Activated CD4-positive, alpha-beta T cell treated with anti-CD3 and anti-CD28 coated beads, Interleukin-2, amount 50 U/mL, for 24 hours (primary cell): ENCODE results near the gene ASCL2.

ENCODE experiments used
- DNase-seq, 2 donors: peaks; one replicate each; pipeline ENCODE4 v3.0.0-alpha.2; 2020; ENCODE audit warnings: low read depth in 1 of 2, low spot score in 1 of 2

ASCL2 gene, protein sequence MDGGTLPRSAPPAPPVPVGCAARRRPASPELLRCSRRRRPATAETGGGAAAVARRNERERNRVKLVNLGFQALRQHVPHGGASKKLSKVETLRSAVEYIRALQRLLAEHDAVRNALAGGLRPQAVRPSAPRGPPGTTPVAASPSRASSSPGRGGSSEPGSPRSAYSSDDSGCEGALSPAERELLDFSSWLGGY

GRCh38 chr11:2270322-2271076 lies at the start of gene ASCL2:
ASCL2 (minus strand) TSS chr11:2270588; CDS start chr11:2270332, 256 bp downstream.
- DNase-seq, result no peak

DNA sequence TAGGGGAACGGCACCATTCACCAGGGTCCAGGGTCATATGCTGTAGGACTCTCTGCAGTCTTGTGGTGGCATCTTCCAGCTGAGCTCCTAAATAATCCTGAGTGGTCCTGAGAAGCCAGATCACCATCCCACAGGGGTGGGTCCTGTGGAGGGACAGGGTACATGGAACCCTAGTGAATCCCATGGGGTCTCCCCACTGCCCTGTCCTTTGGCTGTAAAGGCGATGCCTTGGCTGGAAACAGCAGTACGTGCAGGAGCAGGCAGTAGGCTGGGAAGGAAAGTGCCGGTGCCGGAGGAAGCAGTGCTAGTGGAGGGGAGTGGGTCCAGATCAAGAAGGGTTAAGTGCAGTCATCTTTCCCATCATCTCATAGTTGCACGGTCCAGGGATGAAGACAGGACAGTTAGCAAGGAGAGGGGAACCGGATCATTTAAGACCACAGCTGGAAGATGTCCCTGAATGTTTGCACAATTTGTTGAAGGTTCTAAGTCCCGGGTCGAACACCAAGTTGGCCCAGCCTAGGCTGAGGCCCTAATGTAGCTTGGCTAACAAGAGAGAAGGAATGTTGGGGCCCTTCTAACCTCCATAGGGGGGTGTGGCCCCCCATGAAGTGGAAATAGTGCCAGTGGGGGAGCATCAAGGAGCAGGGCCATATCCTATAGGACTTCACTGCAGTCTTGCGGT lies 49.5 kb upstream of the ASCL2 start:
- no peak for DNase-seq

DNA sequence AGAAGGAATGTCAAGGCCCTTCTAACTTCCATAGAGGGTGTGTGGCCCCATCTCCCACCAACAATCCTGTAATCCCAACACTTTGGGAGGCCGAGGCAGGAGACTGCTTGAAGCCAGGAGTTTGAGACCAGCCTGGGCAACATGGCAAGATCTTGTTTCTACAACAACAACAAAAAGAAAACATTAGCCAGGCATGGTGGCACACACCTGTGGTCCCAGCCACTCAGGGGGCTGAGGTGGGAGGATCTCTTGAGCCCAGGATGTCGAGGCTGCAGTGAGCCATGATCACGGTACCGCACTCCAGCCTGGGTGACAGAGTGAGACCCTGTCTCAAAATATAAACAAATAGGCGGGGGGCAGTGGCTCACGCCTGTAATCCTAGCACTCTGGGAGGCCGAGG lies 48.3 kb upstream of the ASCL2 start:
- DNase-seq, result no peak

GRCh38 chr11:2318123-2318522 lies 47.7 kb upstream of the ASCL2 start:
- no peak for DNase-seq

DNA sequence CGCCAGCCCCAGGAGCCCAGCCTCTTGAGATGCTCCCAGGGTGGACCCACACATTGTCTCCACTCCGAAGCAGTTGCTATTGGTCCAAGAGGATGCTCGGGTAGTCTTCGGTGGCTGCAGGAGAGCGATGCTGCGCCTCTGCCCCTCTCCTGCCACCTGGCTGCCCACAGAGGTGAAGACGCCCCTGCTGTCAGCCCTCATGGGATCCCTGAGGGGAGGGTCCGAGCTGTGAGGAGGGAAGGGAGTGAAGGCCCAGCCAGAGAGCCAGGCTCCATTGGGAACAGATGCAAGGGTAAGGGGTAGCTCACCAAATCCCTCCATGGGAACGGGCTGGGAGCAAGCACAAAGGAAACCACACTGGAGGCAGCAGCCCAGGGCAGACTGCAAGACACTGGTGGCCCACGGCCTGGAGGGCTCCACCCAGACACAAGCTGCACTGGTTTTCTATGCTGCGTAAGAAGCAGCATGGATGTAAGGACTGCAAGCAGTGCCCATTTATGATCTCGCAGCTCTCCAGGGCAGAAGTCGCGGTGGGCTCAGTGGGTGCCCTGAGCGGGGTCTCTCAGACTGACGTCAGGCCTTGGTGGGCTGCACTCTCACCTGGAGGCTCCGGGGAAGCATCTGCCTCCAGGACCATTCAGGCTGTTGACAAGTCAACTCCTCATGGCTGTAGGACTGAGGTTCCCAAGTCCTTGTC lies 47.1 kb upstream of the ASCL2 start:
- DNase-seq, result no peak

DNA sequence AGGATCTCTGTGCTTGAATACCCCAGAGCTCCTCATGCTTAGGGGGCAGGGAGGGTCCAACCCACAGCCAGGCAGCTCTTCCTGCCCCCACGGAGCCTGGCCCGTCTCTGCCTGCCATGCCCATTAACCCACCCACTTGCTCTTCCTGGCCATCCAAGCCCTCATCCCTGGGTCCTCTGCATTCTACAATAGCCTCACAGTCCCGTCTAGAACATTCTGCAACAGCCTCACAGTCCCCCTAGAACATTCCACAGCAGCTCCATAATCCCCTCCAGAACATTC lies 46.5 kb upstream of the ASCL2 start:
- DNase-seq, result no peak

- DNase-seq, result no peak
Observed at GRCh38 chr11:2316169-2316962, 46.0 kb upstream of the ASCL2 start.

DNA sequence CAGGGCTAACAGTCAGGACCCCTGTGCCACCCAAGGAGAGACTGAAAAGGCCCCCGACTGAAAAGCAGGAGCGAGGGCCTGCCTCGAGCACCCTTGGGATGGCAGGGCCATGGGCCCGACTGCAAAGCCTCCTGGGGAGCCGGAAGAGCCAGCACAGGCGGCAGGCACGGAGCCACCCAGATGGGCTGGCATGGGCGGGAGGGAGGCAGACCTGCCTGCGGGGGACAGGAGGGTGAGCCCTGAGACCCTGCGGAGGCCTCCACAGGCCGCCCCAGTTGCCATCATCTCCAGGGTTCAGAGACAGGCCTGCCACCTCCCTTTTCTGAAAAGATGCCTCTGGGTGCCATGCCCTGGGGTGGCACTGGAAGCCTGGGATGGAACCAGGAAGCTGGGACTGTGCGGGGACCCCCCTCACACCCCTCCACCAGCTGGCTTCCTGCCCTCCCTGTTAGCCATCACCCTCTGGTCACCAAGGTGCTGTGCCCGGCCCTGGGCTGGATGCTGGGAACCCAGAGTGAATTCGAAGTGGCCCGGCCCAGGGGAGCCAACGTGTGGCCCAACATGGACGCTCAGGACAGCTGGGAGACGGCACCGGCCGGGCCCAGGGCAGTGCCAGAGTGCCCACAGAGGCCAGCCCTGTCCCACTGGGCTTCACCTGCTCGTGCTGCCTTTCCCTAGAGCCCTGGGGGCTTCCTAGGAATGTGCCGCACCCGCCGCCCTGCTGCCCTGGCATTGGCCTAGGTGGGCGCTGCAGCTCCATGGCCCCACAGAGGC lies 45.2 kb upstream of the ASCL2 start:
- DNase-seq, result no peak

GRCh38 chr11:2314525-2315394 lies 44.4 kb upstream of the ASCL2 start:
- DNase-seq, result no peak

GRCh38 chr11:2314136-2314524 lies 43.7 kb upstream of the ASCL2 start:
- DNase-seq, result no peak

DNA sequence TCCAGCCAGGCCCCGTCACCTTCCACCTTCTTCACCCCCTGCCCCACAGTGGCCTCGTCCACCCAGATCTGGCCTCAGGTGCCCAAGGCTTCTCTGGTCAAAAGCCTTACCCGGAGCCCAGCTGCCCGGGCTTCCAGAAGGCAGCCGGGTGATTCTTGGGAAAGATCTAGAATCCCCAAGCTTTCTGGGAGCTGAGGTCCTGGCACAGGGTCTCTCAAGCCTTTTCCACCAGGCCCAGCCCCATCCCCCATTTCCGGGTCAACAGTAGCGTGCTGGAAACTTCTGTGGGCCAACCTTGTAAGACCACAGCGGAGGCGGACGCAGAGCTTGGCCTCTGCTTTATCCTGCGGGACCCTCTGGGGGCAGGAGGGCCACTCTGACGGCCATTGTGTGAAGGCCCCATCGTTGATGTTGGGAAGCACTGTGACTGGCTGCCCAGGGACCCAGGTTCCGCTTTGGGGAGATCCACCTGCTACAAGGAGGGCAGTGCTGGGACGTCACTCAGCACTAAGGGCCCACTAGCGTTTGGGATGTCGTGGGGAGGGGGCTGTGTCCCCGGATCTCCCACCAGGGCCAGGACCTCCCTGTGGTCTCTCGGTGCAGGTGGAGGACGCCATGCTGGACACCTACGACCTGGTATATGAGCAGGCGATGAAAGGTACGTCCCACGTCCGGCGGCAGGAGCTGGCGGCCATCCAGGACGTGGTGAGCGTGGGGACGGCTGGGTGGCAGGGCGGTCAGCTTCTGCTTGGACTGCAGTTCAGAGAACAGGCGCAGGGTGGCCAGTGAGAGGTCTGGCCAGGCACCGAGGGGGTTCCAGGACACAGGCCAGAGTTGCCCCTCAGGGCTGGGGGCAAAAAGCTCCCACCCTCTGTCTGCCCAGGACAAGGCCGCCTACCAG lies 42.9 kb upstream of the ASCL2 start:
- no peak for DNase-seq

DNA sequence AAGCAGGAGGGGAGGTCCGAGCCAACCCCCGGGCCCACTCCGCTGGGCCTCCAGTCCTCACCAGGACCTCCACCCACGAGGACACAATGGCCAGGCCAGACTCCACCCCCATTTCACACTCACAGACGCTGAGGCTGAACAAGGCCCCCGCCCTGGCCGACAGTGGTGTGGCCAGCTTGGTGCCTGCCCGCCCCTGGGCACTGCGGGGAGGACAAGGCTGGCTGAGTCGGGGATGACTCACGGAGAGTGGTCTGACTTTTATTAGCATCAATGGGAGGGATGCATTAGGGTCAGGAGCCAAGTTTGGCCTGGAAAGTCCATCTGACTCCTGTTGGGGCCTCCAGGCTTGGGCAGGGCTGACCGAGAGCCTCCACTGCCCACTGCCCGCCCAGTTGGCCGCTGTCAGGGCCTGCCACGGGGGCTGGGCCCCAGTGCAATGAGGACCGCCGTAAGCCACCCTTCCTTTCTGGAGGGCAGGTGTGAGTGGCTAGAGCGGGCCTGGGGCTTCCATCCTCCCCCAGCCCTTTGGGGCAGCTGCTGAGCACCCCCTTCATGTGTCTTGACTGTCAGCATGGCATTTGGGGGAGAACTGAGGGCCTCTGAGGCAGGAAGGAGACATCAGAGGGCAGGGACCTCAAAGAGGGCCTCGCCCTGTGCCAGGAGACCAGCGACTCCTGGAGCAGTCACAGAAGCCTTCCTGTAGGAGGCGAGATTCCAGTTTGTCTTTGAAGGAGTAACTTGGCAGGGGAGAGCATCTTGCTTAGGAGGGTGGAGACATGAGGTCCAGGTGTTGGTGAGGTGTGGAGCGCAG lies 42.0 kb upstream of the ASCL2 start:
- DNase-seq, result no peak

- no peak for DNase-seq
Observed at GRCh38 chr11:2311353-2312133, 41.2 kb upstream of the ASCL2 start.

DNA sequence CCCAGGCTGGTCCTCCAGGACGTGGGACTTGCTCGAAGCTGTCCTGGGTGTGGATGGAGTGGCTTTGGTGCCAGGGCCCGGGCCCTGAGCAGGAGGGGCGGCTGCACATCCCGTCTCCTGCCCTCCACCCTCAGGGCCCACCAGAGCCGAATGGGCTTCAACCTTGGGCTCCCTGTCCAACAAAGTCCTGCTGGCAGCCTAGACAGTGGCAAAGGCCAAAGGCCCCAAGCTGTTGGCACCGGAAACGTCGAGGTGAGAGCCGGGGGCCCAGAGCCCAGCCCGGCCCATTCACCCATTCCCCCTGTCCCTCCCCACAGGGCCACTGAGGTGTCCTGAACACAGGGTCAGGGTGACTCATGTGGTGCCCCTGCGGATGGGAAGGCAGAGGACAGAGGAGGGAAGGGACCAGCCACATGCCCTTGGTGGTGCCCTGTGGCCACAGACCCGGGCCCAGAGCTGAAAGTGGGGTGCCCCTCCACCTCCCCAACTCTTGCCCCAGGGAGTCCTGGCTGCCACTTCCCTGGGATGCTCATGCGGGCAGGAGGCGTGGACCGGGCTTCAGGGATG lies 40.5 kb upstream of the ASCL2 start:
- no peak for DNase-seq

- DNase-seq, result no peak
Observed at GRCh38 chr11:2310073-2310785, 39.8 kb upstream of the ASCL2 start.
